HG03280 (cell line): Measurements from ENCODE around the gene GPR137.

Source experiments
- ATAC-seq: cut with Tn5 transposase; IDR thresholded peaks from one replicate; pipeline ENCODE4 v1.9.1; 2021; ENCODE audit warnings: mild to moderate bottlenecking, moderate library complexity; ENCODE audit not compliant: unreplicated experiment

GPR137 gene

DNA sequence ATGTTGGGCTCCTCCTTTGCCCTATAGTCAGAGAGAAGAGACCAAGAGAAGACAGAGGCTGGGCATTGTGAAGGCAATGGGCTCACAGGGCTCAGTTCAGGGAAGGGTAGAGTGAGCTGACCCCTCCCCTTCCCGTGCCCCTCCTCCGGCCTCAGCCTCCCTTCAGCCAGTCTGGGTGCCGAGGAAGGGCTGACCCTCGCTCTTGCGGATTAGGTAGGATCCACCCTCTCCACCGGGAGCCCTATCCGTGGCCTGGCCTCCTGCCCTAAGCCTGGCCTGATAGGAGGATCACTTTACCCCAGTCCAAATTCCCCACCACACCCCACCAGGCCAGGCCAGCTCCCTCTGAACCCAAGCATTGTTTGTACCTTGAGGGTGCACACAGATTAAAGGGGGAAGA lies 37.1 kb upstream of the GPR137 start:
- no peak for ATAC-seq

- ATAC-seq: no peak
These were observed 36.6 kb upstream of the GPR137 start for GRCh38 chr11:64249038-64249437.

- no peak for ATAC-seq
These were observed 35.9 kb upstream of the GPR137 start for GRCh38 chr11:64249563-64250414.

DNA sequence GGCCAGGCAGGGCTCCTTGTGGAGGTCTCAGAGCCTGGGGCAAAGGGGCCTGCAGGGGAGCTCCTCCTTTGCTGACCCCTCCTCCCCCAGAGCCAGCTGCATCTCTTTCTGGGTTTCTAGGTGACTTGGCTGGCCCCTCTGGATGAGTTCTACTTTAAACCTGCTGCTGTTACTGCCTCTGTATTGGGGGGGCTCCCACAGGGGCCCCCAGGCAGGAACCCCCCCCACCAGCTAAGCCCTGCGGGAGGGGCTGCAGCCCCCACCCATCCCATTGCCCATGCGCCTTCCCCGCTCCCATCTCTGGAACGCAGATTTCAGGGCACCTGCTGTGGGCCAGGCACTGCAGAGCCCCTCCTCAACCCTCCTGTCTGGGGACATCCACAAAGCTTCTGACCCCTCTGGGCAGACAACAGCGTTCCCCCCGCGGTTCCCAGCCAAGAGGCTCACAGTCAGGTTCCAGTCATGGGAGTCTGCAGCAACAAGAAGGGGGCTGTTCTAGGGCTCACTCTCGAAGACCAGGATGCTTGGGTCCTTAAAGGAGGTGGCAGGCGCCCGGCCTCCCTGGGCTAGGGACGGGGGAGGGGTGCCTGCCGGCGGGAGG lies 35.1 kb upstream of the GPR137 start:
- ATAC-seq: no peak

DNA sequence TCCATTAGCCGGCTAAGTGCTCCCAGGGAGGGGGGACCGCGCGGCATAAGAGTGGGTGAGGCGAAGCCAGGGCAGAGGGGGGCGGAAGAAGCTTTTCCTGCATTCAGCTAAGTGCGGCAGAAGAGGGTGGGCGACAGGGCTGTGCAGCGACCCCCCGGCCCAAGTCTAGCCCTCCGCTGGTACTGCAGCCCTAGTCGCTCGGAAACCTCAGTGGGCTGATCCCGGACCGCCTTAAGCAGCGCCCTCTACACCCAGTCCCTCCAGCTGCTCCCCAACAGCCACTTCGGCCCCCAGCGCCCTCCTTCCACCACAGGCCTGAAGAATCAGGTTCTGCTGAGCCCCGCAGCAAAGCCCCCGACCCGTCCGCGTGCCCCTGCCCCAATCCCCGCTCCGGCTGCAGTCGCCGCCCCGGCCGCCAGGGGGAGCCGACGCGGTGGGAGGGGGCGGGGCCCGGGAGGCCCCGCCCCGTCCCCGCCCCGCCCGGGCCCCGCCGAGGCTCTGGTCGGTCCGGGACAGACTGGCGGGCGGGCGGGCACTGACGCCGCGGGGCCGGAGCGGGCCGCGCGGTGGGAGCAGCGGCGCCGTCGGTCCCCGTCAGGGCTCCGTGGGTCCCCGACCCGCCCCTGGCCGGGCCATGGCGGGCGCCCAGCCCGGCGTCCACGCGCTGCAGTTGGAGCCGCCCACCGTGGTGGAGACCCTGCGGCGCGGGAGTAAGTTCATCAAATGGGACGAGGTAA lies 34.5 kb upstream of the GPR137 start, which contains the start of gene PLCB3:
Gene PLCB3, plus strand, starts transcription at position 515 of the 737 bp plus-strand sequence. Its CDS starts 120 bp downstream, at position 635.
- ATAC-seq: peak; percentile 41

GRCh38 chr11:64251753-64252002 lies 34.0 kb upstream of the GPR137 start:
- no peak for ATAC-seq

DNA sequence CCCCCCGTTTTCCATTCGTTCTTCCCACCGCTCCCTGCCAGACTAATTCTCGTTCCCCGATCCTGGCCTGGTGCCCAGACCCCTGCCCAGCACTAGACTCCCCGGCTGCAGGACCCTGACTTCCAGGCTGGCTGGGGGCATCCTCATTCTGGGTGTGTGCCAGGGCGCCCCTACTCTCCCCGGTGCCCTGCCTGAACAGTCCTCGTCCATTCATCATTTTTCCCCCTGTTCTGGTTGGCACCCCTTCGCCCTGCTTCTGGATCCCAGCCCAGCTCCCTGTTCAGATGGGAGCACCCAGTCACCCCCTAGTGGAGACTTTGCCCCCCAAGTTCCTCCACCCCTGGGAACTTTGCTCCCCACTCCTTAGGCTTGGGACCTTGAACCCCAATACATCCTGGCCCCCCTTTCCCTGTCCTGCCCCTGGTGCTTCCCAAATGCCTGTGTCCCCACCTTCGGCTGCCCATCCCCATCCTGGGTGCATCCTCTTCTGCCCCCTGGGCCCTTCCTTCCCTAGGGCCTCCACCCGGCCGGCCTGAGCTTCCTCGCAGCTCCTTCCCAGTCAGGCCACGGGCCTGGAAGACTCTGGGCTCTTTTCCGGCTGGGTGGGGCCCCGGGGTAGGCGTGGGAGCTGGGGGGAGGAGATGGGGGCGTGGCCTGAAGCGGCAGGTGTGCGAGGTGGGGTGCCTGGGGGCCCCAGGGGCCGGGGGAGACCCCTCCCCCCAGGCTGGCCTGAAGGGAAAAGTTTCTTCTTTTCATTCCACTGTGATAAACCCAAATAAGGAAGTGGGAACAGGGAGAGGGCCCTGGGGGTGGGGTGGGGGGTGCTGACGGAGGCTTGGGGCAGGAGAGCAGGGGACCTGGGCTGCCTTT lies 33.4 kb upstream of the GPR137 start:
- no peak for ATAC-seq

GRCh38 chr11:64253043-64253442 lies 32.6 kb upstream of the GPR137 start:
- no peak for ATAC-seq

DNA sequence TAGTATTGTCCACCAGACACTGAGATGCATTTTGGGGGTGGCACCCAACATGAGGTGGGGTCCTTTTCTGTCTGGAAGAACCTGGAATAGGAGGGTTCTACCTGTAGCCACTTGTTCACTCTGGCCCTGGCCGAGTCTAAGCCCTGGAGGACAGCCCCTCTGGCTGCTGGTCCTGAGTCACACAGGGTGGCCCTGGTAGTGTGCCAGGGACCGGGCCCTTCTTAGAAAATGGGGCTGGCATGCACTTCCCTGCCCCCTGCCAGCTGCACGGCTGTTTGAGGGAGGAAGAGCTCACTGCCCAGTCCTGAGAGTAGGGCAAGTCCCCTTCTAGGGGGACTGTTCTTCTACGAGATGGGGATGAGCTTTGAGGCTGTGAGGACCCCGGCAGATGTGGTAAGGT lies 32.2 kb upstream of the GPR137 start:
- no peak for ATAC-seq

- ATAC-seq: no peak
These were observed 31.3 kb upstream of the GPR137 start for GRCh38 chr11:64254326-64254725.

GRCh38 chr11:64255135-64256128 lies 30.2 kb upstream of the GPR137 start:
- no peak for ATAC-seq

GRCh38 chr11:64256300-64256699 lies 29.3 kb upstream of the GPR137 start:
- ATAC-seq: no peak

GRCh38 chr11:64258356-64258755 lies 27.3 kb upstream of the GPR137 start:
- no peak for ATAC-seq

GRCh38 chr11:64258946-64259532 lies 26.6 kb upstream of the GPR137 start:
- ATAC-seq: no peak

- no peak for ATAC-seq
These were observed 26.0 kb upstream of the GPR137 start for GRCh38 chr11:64259533-64260067.

DNA sequence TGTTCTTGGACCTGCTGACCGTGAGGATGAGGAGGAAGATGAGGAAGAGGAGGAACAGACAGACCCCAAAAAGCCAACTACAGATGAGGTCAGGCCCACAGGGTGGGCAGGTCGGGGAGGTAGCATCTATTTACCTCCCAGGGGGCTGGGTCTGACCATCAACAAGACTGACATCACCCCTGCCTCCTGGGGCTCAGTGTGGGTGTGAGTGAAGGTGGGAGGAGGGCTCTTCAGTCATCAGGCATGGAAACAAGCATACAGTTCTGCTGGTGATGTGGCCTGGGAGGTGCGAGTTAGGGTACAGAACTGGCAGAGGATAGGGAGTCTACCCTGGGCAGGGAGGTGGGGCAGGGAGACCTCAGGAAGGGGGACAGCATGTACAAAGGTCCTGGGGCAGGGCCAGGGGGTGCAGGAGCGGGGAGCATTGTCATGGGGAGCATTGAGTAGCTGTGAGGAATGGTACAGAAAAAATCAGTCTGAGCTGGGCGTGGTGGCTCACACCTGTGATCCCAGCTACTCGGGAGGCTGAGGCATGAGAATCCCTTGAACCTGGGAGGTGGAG lies 25.4 kb upstream of the GPR137 start:
- ATAC-seq: no peak

- no peak for ATAC-seq
These were observed 24.0 kb upstream of the GPR137 start for GRCh38 chr11:64261556-64262080.

DNA sequence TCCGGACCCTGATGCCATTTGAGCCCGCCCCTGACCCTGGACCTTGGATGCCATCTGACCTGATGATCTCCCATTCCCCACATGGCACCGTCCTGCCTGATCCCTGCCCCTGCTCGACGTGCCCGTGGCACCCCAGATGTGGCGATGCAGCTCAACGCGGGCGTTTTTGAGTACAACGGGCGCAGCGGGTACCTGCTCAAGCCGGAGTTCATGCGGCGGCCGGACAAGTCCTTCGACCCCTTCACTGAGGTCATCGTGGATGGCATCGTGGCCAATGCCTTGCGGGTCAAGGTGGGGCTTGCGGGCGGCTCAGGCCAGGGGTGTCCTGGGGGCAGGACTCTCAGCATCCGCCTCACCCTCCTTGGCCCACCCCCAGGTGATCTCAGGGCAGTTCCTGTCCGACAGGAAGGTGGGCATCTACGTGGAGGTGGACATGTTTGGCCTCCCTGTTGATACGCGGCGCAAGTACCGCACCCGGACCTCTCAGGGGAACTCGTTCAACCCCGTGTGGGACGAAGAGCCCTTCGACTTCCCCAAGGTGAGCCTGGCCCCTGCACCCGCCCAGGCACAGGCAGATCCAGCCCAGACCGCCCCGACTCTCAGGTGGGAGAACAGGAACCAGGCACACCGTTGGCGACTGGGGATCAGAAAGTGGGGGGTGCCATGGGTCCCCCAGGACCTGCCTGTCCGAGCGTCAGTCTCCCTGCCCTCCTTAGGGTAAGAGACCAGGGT lies 23.2 kb upstream of the GPR137 start:
- no peak for ATAC-seq
